ENCODE data around the gene CSF1. TPM values are rescaled to one million over a fixed set of nuclear protein-coding genes. Genes with fewer than 3 reads are reported as not detected.

The CSF1 gene
- total and polyA plus RNA-seq, 9 donors, result 13.1 to 57.6 (median 44.3) TPM

DNA sequence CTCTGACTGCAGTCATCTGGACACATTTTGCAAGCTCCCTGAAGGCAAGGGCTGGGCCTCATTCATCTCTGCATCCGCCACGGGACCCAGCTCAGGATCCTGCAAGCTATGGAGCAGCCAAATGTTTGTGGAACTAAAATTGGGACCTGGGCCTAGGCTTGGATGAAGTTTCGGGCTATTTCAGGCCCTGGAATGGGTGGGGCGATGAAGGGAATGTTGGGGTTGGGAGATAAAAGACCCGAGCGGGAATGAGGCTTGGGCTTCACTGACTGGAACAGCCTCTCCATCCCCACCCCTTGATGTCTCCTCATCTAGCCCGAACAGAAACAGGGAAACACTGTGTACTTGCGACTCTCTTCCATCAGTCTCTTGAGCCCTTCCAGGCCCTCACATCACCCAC lies 66.6 kb downstream of the CSF1 start:
- no peak for TF ChIP-seq EP300 (IDR thresholded peaks at IDR 0.05)
- TF ChIP-seq, protein P1, sequence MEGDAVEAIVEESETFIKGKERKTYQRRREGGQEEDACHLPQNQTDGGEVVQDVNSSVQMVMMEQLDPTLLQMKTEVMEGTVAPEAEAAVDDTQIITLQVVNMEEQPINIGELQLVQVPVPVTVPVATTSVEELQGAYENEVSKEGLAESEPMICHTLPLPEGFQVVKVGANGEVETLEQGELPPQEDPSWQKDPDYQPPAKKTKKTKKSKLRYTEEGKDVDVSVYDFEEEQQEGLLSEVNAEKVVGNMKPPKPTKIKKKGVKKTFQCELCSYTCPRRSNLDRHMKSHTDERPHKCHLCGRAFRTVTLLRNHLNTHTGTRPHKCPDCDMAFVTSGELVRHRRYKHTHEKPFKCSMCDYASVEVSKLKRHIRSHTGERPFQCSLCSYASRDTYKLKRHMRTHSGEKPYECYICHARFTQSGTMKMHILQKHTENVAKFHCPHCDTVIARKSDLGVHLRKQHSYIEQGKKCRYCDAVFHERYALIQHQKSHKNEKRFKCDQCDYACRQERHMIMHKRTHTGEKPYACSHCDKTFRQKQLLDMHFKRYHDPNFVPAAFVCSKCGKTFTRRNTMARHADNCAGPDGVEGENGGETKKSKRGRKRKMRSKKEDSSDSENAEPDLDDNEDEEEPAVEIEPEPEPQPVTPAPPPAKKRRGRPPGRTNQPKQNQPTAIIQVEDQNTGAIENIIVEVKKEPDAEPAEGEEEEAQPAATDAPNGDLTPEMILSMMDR (IDR thresholded peaks at IDR 0.05), result no peak
- no peak for TF ChIP-seq POLR2A (IDR thresholded peaks at IDR 0.05)
- WGBS, 3 donors, result 72 to 87% (median 86%) methylated on average over 8 of the region's 8 CpGs
- Histone ChIP-seq H3K27me3 (no peaks in the 10 kb centered on the region), H3K36me3 (no peaks in the 10 kb centered on the region), H3K4me1 (ENCODE audit: insufficient read depth) (peaks cover 5% of the 10 kb centered on the region), H3K4me3 (no peak overlapping the region), H3K27ac (no peak overlapping the region), H3K9me3 (no peaks in the 10 kb centered on the region)
- no peak for DNase-seq
- intact Hi-C loops (cut with DNase I), result no loop called here

DNA sequence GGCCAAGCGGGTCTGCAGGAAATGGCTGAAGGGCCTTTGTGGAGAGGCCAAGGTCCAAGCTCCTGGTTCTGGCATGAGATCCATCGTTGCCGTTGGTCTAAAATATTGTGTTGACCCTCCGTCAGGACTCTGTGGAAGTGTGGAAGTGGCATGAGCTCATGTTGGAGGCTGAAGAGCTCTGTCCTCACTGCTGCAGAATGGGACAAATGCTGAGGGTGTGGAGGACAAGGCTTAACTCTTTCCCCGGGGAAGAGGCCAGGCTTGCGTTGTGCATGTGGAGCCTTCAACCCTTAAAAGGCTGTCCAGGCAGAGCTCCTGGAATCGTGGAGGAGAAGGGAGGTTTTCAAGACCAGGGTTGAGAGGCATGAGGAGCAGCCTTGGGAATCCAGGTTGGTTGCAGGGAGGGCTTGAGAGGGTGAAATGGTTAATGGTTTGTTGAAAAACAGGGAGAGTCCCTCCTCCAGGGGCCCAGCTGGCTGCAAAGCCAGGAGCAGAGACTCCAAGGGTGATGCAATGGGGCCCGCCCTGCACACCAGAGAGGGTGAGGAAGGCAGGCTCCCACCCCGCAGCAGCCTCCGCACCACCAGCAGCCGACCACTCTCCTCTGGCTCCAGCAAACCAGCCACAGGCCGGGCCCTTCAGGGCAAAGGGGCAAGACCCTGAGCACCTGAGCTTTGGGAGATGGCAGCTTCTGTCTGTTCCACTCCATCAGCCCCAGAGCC lies 67.2 kb downstream of the CSF1 start:
- no peak for DNase-seq
- Histone ChIP-seq H3K4me3 (no peak overlapping the region), H3K4me1 (ENCODE audit: insufficient read depth) (peaks cover 5% of the 10 kb centered on the region)

GRCh38 chr1:109978761-109979488 lies 68.3 kb downstream of the CSF1 start:
- WGBS, 3 donors, result 77 to 83% (median 82%) methylated on average over 9 of the region's 9 CpGs
- Histone ChIP-seq H3K9me3 (no peaks in the 10 kb centered on the region), H3K36me3 (no peaks in the 10 kb centered on the region), H3K4me1 (ENCODE audit: insufficient read depth) (peaks cover 5% of the 10 kb centered on the region), H3K4me3 (no peak overlapping the region), H3K27me3 (no peaks in the 10 kb centered on the region), H3K27ac (no peak overlapping the region)
- DNase-seq, result no peak
- intact Hi-C loops (cut with DNase I), result no loop called here
- no peak for TF ChIP-seq EP300 (IDR thresholded peaks at IDR 0.05)
- no peak for TF ChIP-seq POLR2A (IDR thresholded peaks at IDR 0.05)
- TF ChIP-seq, protein P1 (IDR thresholded peaks at IDR 0.05), result no peak

More for the DNA sequence above, 67.2 kb downstream of the CSF1 start:
- 83 to 88% (median 84%) methylated on average over 12 of the region's 12 CpGs for WGBS, 3 donors
- TF ChIP-seq, protein P1 (IDR thresholded peaks at IDR 0.05), result no peak
- TF ChIP-seq POLR2A (IDR thresholded peaks at IDR 0.05) (no peak), EP300 (IDR thresholded peaks at IDR 0.05) (no peak)
- H3K36me3 ChIP-seq, result no peaks in the 10 kb centered on the region
- H3K27ac ChIP-seq, result no peak overlapping the region
- H3K9me3 ChIP-seq, result no peaks in the 10 kb centered on the region
- H3K27me3 ChIP-seq, result no peaks in the 10 kb centered on the region
- intact Hi-C loops (cut with DNase I), result no loop called here

GRCh38 chr1:109979489-109980091 lies 68.9 kb downstream of the CSF1 start:
- Histone ChIP-seq H3K36me3 (no peaks in the 10 kb centered on the region), H3K9me3 (no peaks in the 10 kb centered on the region), H3K27me3 (no peaks in the 10 kb centered on the region), H3K27ac (no peak overlapping the region), H3K4me3 (no peak overlapping the region), H3K4me1 (ENCODE audit: insufficient read depth) (peaks cover 5% of the 10 kb centered on the region)
- DNase-seq, result peak in 1 of 5 donors; percentile 36
- 38 to 43% (median 43%) methylated on average over 5 of the region's 5 CpGs for WGBS, 3 donors
- TF ChIP-seq, protein P1 (IDR thresholded peaks at IDR 0.05), result no peak
- TF ChIP-seq EP300 (IDR thresholded peaks at IDR 0.05) (no peak), POLR2A (IDR thresholded peaks at IDR 0.05) (no peak)
- intact Hi-C loops (cut with DNase I), result loop anchor here (5.0 to 10.0 kb wide), 9 partner anchors 52 to 437 kb away; partner anchors contain the start of gene GNAI3 (in 1 of the 4)

All from ovary (tissue), 9 donors.